KBM-7 (cell line): Measurements from ENCODE around the gene NPC1L1.
"Not testable (repeated sequence)": the region's sequence is repeated elsewhere in the genome, so short reads cannot be mapped to it uniquely, and the experiment has no call there.

Experiments used
- DNase-seq: peaks from one replicate; pipeline ENCODE4 v3.0.0-alpha.2; 2015
- in situ Hi-C: fragments of 300-500 bp; cut with MboI; formaldehyde crosslinking; loops from 2 replicates; pipeline ENCODE4 v1.14.3; 2020; ENCODE audit warnings: low sequenced_read_pairs, low pct_unique_long_range_greater_than_20kb, mixed read lengths

NPC1L1 gene

DNA sequence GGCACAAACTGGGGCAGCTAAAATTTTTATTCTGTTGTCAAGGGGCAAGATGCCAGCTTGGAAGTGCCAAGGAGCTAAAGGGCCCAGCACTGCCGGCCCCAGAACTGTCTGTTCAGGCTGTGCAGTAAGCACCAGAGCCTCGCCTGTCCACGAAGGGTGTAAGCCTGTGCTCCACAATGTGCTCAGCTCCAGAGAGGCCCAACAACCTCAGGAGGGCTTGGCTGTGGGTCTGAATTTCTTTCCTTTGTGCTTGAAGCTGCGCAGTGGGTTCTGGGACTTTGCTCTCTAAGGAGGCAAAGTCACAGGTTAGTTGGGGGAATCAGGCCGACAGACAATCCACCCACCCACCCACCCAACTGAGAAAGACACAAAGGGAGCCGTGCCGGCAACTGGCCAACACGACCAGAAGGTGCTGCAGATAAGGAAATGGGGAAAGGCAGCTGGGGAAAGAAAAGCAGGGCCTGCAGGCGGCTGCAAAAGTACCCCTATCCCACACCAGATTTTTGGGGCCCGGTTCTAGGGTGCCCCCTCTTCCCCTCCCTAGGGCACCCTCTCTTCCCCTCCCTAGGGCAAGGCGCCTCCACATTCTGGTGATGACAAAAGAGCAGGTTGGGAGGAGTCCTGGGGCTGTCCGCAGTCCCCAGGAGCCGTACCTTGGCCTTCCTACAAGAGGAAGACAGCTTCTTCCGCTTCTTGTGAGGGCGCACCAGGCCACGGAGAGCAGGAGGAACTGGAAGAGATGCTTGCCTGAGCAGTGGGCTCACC, 24.8 kb upstream of the NPC1L1 start:
- in situ Hi-C loops: no loop called here
- DNase-seq: no peak

DNA sequence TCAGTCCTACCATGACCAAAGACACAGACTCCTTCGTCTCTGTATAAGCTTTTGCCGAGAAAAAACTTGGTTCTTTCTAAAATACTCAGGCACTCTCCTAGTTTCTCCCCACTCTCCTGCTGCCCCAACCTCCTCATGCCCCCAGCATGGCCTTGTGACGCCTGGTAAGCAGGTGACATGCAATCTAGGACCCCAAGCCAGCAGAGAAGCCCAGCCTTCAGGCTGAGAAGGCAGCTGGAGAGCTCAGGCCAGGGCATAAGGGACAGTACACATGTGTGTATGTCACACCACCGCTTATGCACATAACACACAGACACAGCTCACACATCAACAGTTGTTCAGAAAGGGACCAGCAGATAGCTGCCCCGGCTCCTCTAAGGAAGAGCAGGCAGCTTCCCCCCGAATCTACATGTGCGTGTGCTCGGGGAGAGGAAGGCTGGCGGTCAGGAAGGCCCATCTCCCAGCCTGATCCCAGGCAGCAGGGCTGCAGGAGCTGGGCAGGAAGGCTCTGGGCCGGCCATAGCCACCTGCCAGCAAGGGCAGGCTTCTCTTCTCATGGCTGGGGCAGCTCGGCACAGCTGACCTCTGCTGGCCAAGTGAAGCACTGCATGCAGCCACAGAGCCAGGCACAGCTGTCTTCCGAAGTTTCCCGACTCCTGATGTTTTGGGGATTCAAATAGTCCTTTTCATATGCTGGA, 24.1 kb upstream of the NPC1L1 start:
- DNase-seq: peak; percentile 59
- in situ Hi-C loops: no loop called here

DNA sequence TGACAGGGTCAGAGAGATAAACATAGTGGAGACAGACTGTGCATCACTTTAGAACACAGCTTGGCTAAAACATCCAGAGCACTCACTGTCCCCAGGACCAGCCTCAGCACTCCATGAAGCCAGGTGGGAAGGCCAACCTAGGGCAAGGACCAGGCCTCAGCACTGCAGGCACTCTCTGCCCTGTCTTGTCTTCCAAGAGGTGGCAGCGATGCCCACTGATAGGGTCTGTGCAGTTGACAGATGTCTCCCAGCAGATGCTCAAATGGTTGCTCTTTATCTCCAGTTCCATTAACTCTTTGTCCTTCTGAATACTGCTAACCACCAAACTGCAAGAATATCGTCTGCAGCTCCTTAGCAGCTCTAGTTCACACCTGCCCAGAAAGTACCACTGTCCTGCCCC, 23.5 kb upstream of the NPC1L1 start:
- in situ Hi-C loops: no loop called here
- no peak for DNase-seq

GRCh38 chr7:44563171-44563679, 22.1 kb upstream of the NPC1L1 start:
- in situ Hi-C loops: no loop called here
- no peak for DNase-seq

DNA sequence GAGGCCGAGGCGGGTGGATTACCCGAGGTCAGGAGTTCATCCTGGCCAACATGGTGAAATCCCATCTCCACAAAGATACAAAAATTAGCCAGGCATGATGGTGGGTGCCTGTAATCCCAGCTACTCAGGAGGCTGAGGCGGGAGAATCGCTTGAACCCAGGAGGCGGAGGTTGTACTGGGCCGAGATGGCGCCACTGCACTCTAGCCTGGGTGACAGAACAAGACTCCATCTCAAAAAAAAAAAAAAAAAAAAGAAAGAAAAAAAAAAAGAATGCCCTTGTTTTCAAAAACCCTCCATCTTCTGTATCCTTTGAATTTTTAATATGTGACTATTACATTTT, 21.5 kb upstream of the NPC1L1 start:
- DNase-seq, in situ Hi-C loops: not testable (repeated sequence)

GRCh38 chr7:44561962-44562621, 21.0 kb upstream of the NPC1L1 start:
- DNase-seq: no peak

DNA sequence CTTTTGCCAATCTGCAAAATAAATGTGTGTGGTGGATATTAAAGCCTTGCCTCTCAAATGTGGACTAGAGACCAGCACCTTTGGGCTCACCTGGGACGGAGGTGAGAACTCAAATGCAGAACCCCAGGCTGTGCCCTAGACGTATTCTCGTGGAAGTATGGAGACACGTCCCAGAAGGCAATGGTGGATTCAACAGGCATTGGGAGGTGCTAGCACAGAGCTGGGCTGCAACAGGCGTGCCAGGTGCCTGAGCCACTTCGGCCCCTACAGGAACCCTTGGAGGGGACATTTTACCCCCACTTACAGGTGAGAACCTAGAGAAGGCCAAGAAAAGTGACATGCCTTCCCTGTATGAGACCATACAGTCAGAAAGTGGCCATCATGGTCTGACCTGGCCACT, 20.4 kb upstream of the NPC1L1 start:
- in situ Hi-C loops: no loop called here
- DNase-seq: no peak

More at GRCh38 chr7:44561962-44562621, 21.0 kb upstream of the NPC1L1 start:
- in situ Hi-C loops: no loop called here

DNA sequence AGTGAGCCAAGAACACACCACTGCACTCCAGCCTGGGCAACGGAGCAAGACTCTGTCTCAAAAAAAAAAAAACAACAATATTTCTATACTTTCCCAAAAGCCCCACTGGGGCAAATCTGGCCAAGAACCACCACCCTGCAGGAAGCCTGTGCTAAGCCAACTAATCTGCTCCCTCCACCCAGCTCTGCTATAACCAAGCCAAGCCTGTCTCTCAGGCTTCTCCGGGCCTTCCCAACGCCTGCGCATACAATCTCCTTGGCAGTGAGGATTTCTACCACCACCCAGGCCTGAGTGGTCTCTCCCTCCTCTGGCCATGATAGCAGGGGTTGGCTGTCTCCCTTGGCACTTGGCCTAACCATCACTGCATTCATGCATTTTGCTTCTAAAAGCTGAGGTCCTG, 18.4 kb upstream of the NPC1L1 start:
- DNase-seq: no peak
- in situ Hi-C loops: no loop called here

DNA sequence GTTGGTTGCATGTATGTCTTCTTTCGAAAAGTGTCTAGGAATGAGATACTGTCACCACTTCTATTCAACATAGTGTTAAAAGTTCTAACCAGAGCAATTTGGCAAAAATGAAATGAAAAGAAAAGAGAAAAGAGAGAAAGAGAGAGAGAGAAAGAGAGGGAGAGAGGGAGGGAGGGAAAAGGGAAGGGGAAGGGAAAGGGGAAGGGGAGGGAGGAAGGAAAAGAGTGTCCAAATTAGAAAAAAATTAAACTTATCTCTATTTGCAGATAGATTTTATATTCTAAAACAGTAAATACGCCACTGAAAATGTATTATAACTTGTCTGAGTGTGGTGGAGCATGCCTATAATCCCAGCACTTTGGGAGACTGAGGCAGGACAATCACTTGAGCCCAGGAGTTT, 16.4 kb upstream of the NPC1L1 start:
- no peak for DNase-seq
- in situ Hi-C loops: no loop called here

- in situ Hi-C loops: no loop called here
- DNase-seq: no peak
Observed at GRCh38 chr7:44555350-44555749, 14.2 kb upstream of the NPC1L1 start.

DNA sequence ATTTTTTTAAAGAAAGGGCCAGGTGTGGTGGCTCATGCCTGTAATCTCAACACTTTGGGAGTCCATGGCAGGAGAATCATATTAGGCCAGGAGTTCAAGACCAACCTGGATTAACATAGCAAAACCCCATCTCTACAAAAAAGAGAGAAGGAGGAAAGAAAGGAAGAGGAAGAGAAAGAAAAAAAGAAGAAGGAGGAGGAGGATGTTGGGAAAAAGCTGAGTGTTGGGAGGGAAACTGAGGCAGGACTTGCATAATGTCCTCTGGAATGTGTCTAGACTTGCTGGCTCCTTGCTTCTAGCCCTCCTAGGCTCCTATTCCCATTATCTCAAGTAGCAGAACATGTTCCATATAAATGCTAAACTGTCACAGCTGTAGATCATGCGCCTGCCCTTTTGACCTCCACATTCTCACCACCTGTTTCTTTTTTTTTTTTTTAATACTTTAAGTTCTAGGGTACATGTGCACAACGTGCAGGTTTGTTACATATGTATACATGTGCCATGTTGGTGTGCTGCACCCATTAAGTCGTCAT, 11.4 kb upstream of the NPC1L1 start:
- in situ Hi-C loops, DNase-seq: not testable (repeated sequence)

DNA sequence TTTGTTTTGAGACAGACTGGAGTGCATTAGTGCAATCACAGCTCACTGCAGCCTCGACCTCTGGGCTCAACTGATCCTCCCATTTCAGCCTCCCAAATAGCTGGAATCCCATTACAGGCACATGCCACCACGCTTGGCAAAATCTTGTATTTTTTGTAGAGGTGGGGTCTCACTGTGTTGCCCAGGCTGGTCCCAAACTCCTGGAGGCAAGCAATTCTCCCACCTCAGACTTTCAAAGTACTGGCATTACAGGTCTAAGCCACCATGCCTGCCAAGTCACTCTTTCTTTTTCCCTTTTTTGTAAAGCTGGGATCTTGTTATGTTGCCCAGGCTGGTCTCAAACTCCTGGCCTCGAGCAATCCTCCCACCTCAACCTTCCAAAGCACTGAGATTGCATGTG, 8.3 kb upstream of the NPC1L1 start:
- in situ Hi-C loops: no loop called here
- no peak for DNase-seq

DNA sequence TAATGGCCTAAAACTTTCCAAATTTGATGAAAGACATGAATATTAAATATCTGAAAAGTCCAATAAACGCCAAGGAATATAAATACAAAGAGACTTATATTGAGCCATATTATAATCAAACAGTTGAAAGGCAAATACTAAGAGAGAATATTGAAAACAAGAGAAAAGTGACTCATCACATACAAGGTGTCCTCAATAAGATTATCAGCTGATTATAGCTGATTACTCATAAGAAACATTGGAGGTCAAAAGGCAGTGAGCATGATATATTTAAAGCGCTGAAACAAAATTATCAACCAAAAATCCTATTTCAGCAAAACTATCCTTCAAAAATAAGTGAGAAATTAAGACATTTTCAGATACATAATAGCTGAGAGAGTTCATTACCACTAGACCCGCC, 7.8 kb upstream of the NPC1L1 start:
- no peak for DNase-seq
- in situ Hi-C loops: no loop called here

DNA sequence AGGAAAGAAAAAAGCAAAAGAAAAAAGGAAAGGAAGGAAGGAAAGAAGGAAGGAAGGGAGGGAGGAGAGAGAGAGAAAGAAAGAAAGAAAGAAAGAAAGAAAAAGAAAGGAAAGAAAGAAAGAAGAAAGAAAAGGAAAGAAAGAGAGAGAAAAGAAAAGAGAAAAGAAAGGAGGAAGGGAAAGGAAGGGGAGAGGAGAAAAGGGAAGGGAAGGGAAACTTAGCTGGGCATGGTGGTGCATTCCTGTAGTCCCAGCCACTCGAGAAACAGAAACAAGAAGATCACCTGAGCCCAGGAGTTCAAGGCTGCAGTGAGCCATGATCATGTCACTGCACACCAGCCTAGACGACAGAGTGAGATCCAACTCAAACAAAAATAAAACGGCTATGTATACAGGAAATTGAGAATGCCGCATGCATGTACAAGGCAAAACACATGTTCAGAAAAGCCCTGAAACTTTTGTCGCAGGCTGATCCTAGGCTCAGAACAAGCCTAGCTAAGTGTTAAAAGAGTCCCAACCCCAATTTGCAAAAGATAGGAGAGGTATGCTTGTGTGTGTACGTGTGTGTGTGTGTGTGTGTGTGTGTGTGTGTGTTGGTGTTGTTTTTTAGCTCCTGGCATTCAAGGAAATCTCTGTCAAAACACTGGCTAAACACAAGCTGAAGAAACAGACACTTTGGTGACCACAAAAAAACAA, 6.6 kb upstream of the NPC1L1 start:
- DNase-seq: no peak
- in situ Hi-C loops: no loop called here

- in situ Hi-C loops: no loop called here
- no peak for DNase-seq
Observed at GRCh38 chr7:44541876-44542610, 913 bp upstream of the NPC1L1 start.

DNA sequence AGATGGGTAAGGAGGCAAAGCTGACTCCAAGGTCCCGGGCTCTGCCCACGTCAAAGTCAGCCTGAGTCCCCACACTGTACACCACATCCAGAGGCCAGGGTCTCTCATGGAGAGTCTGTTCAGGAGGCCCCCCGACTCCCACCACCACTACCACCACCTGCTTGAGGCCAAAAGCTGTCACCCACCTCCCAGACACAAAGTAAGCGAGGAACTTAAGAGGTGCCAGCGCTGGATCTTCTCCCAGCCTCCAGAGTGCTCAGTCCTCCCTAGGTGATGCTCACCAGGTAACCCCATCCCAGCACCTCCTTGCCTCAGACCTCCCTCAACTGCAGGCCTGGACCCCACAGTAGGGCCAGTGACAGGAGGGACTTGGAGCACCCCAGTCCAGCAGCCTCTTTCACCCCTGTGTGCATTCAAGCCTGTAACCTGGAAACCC, 520 bp downstream of the NPC1L1 start:
- no peak for DNase-seq
- in situ Hi-C loops: no loop called here

DNA sequence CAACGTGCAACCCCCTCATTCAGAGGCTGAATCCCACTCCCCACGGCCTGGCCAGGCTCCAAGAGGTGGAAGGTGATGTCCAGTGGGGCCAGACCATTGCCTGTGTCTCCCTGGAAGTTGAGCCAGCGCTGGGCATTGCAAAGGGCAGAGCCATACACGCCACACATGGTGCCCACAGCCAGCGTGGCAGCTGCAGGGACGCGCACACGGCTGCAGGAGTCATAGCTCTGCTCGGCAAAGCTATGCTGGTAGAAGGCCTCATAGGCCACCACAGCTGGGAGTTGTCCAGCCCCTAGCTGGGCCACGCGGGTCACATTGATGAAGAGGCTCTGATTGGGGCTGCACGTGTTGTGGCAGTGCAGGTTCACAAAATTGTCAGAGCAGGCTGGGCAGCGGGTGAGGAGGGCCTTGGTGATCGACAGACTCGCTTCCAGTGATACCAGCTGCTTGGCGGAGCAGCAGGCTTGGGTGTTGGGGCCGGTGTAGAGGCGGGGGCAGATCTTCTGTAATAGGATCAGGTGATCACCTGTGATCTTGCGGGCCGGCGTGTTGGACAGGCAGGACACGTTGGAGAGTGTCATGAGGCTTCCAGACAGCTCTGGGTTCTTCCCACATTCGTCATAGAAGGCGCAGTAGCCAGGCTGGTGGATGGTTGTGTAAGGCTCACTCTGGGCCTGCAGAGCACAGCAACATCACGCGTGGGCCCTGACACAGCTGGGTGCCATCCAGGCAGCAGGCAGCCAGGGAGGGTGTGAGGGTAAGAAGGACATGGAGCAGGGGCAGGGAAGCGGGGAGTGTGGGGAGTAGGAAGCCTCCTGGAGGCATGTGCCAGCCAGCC, 1.2 kb downstream of the NPC1L1 start:
- no peak for DNase-seq
- in situ Hi-C loops: no loop called here
